HEK293T (cell line): ENCODE results near the gene KLK1.

Experiments
- CTCF ChIA-PET: fragments of 350-600 bp; formaldehyde crosslinking; extraction: SDS; loops from one replicate; lab custom pipeline; 2021; ENCODE audit warnings: antibody characterized with exemption, inconsistent platforms; lab: Yijun Ruan, JAX
- POLR2A ChIA-PET: fragments of 350-600 bp; formaldehyde crosslinking; extraction: SDS; loops from one replicate; lab custom pipeline; 2020; ENCODE audit warnings: antibody characterized with exemption, inconsistent platforms; lab: Yijun Ruan, JAX
- DNase-seq: peaks from one replicate; pipeline ENCODE4 v3.0.0; 2012; ENCODE audit warnings: mixed read lengths; ENCODE audit errors: extremely low spot score
- ARNT ChIP-seq: fragments of 450-650 bp; IDR thresholded peaks from 2 replicates; pipeline ENCODE4 v1.6.1; 2017; ENCODE audit warnings: mild to moderate bottlenecking
- BHLHE40 ChIP-seq: fragments of 450-650 bp; IDR thresholded peaks from 2 replicates; pipeline ENCODE4 v1.6.1; 2016; ENCODE audit warnings: mild to moderate bottlenecking, moderate library complexity, borderline replicate concordance
- CTBP1 ChIP-seq: fragments of 450-650 bp; IDR thresholded peaks from 2 replicates; pipeline ENCODE4 v1.6.1; 2016; ENCODE audit warnings: borderline replicate concordance
- ELF4 ChIP-seq: fragments of 450-650 bp; IDR thresholded peaks from 2 replicates; pipeline ENCODE4 v1.6.1; 2017; ENCODE audit warnings: antibody characterized with exemption
- FOXA1 ChIP-seq: fragments of 450-650 bp; IDR thresholded peaks from 2 replicates; pipeline ENCODE4 v1.6.1; 2016; ENCODE audit warnings: mild to moderate bottlenecking
- FOXK2 ChIP-seq: fragments of 450-650 bp; IDR thresholded peaks from 2 replicates; pipeline ENCODE4 v1.6.1; 2016; ENCODE audit warnings: mild to moderate bottlenecking
- FOXM1 ChIP-seq: fragments of 450-650 bp; IDR thresholded peaks from 2 replicates; pipeline ENCODE4 v1.6.1; 2017; ENCODE audit warnings: mild to moderate bottlenecking, borderline replicate concordance
- HDGF ChIP-seq: fragments of 450-650 bp; IDR thresholded peaks from 2 replicates; pipeline ENCODE4 v1.6.1; 2017; ENCODE audit warnings: antibody characterized with exemption, borderline replicate concordance
- L3MBTL2 ChIP-seq: fragments of 450-650 bp; conservative IDR thresholded peaks from 2 replicates; pipeline ENCODE4 v1.6.1; 2016; ENCODE audit warnings: mild to moderate bottlenecking
- LEF1 ChIP-seq: fragments of 450-650 bp; IDR thresholded peaks from 2 replicates; pipeline ENCODE4 v1.6.1; 2017; ENCODE audit warnings: mild to moderate bottlenecking, borderline replicate concordance
- NFRKB ChIP-seq: fragments of 450-650 bp; IDR thresholded peaks from 2 replicates; pipeline ENCODE4 v1.6.1; 2016; ENCODE audit warnings: mild to moderate bottlenecking, moderate library complexity
- SP1 ChIP-seq: fragments of 450-650 bp; IDR thresholded peaks from 2 replicates; pipeline ENCODE4 v1.6.1; 2017
- SUZ12 ChIP-seq: fragments of 450-650 bp; IDR thresholded peaks from 2 replicates; pipeline ENCODE4 v1.6.1; 2016; ENCODE audit warnings: mild to moderate bottlenecking
- TARDBP ChIP-seq: fragments of 450-650 bp; IDR thresholded peaks from 2 replicates; pipeline ENCODE4 v1.6.1; 2016
- ZNF384 ChIP-seq: fragments of 450-650 bp; IDR thresholded peaks from 2 replicates; pipeline ENCODE4 v1.6.1; 2016
- TF ChIP-seq, protein P1 (sequence below): fragments of 450-650 bp; IDR thresholded peaks from 2 replicates; pipeline ENCODE4 v1.6.1; 2016

KLK1 gene

DNA sequence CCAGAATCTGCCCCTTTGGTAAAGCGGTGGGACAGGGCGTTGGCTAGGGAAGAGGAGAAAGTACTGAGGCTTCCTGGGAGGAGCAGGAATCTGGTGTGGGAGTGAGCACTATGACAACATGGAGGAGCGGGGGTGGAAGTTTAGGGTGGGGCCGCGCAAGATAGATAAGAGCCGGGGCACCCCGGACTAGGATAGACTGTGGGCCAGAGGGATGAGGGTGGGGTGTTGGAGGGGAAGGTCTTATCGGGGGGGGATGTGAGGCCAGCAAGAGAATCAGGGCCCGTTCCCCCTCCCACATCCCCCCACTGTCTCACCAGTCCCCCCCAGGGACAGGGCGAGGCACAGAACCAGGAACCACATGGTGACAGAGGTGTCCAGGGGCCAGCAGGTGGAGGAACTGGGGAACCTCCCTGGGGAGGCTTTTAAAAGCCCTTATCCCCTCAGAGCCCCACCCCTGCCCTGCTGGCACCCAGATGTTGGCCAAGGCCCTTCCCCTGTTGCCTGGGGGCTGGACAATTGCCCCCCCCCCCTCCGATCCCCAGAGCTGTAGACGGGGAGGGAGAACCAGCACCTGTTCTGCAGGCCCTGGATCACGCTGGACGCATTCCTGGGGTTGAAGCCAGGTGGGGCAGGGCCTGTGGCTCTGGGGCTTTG, at the start of gene KLK1:
KLK1 (minus strand) TSS at position 399 of the 654 bp plus-strand sequence; CDS start at position 360, 39 bp downstream.
- no peak for DNase-seq
- CTCF ChIA-PET, result no interaction called here
- POLR2A ChIA-PET, result no interaction called here

GRCh38 chr19:50873056-50873455, 49.5 kb upstream of the KLK1 start, which contains the start of gene KLK2:
KLK2 (plus strand) TSS chr19:50873439; CDS start chr19:50873474, 35 bp downstream.
- POLR2A ChIA-PET, result interaction anchor here (0.7 kb wide), 1 partner anchor 24 kb away, joined by 3 read pairs; no protein-coding TSS in a partner anchor
- CTCF ChIA-PET, result no interaction called here
- no peak for DNase-seq
- TF ChIP-seq FOXA1, result no peak
- TF ChIP-seq, protein P1, sequence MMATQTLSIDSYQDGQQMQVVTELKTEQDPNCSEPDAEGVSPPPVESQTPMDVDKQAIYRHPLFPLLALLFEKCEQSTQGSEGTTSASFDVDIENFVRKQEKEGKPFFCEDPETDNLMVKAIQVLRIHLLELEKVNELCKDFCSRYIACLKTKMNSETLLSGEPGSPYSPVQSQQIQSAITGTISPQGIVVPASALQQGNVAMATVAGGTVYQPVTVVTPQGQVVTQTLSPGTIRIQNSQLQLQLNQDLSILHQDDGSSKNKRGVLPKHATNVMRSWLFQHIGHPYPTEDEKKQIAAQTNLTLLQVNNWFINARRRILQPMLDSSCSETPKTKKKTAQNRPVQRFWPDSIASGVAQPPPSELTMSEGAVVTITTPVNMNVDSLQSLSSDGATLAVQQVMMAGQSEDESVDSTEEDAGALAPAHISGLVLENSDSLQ, result no peak
- TF ChIP-seq HDGF, result no peak

More for the DNA sequence above, at the start of gene KLK1:
- TF ChIP-seq, protein P1, result no peak
- TF ChIP-seq ARNT (no peak), HDGF (no peak), L3MBTL2 (no peak), FOXM1 (no peak), TARDBP (no peak), FOXA1 (no peak), BHLHE40 (no peak), CTBP1 (no peak)

DNA sequence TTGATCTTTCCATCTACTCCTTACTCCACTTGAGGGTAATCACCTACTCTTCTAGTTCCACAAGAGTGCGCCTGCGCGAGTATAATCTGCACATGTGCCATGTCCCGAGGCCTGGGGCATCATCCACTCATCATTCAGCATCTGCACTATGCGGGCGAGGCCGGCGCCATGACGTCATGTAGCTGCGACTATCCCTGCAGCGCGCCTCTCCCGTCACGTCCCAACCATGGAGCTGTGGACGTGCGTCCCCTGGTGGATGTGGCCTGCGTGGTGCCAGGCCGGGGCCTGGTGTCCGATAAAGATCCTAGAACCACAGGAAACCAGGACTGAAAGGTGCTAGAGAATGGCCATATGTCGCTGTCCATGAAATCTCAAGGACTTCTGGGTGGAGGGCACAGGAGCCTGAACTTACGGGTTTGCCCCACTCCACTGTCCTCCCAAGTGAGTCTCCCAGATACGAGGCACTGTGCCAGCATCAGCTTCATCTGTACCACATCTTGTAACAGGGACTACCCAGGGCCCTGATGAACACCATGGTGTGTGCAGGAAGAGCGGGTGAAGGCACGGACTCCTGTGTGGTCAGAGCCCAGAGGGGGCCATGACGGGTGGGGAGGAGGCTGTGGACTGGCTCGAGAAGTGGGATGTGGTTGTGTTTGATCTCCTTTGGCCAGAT, 47.0 kb upstream of the KLK1 start:
- ChIA-PET CTCF (no interaction called here), POLR2A (no interaction called here)
- TF ChIP-seq ELF4 (no peak), BHLHE40 (no peak), CTBP1 (no peak), ZNF384 (no peak), FOXA1 (no peak), HDGF (no peak), SP1 (no peak), ARNT (no peak), NFRKB (no peak), TARDBP (no peak), L3MBTL2 (no peak), FOXK2 (no peak), SUZ12 (no peak), LEF1 (no peak), FOXM1 (no peak)
- TF ChIP-seq, protein P1, result no peak
- no peak for DNase-seq

- DNase-seq, result no peak
- ChIA-PET POLR2A (no interaction called here), CTCF (no interaction called here)
- no peak for TF ChIP-seq SP1
- TF ChIP-seq L3MBTL2, result no peak
- TF ChIP-seq, protein P1, result no peak
- no peak for TF ChIP-seq TARDBP
- TF ChIP-seq FOXM1, result no peak
- no peak for TF ChIP-seq CTBP1
- TF ChIP-seq HDGF, result no peak
- TF ChIP-seq SUZ12, result no peak
- no peak for TF ChIP-seq ELF4
- no peak for TF ChIP-seq ZNF384
- no peak for TF ChIP-seq FOXK2
- no peak for TF ChIP-seq ARNT
- no peak for TF ChIP-seq BHLHE40
- no peak for TF ChIP-seq LEF1
- TF ChIP-seq FOXA1, result no peak
Measured at GRCh38 chr19:50869479-50869878, 45.9 kb upstream of the KLK1 start.

DNA sequence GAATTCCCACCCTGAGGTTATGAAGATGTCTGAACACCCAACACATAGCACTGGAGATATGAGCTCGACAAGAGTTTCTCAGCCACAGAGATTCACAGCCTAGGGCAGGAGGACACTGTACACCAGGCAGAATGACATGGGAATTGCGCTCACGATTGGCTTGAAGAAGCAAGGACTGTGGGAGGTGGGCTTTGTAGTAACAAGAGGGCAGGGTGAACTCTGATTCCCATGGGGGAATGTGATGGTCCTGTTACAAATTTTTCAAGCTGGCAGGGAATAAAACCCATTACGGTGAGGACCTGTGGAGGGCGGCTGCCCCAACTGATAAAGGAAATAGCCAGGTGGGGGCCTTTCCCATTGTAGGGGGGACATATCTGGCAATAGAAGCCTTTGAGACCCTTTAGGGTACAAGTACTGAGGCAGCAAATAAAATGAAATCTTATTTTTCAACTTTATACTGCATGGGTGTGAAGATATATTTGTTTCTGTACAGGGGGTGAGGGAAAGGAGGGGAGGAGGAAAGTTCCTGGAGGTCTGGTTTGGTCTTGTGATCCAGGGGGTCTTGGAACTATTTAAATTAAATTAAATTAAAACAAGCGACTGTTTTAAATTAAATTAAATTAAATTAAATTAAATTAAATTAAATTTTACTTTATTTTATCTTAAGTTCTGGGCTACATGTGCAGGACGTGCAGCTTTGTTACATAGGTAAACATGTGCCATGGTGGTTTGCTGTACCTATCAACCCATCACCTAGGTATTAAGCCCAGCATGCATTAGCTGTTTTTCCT, 38.1 kb upstream of the KLK1 start:
- TF ChIP-seq ELF4 (no peak), SUZ12 (no peak), SP1 (no peak), BHLHE40 (no peak), FOXK2 (no peak), ZNF384 (no peak), TARDBP (no peak), HDGF (no peak), L3MBTL2 (no peak), LEF1 (no peak), ARNT (no peak), CTBP1 (no peak), FOXA1 (no peak), NFRKB (no peak), FOXM1 (no peak)
- TF ChIP-seq, protein P1, result no peak
- POLR2A ChIA-PET, result no interaction called here
- CTCF ChIA-PET, result interaction anchor here (1.1 kb wide), 1 partner anchor 44 kb away, joined by 3 read pairs; no protein-coding TSS in a partner anchor
- DNase-seq, result no peak
